ENCODE data around the gene ARHGEF4.

DNA sequence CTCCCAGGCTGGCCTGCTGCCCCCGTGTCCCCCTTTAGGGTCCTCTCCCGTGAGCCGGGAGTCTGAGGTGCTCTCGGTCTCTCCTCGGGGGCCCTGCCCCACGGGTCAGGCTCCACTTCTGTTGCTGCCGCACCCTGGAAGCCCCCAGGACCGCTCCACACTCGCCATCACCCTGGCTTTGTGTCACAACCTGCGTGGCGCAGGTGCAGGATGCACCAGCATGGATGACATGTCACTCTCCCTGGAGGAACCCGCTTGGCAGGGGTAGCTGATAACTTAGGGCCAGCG is 10.8 kb upstream of the ARHGEF4 start:
- TF ChIP-seq, protein P1, sequence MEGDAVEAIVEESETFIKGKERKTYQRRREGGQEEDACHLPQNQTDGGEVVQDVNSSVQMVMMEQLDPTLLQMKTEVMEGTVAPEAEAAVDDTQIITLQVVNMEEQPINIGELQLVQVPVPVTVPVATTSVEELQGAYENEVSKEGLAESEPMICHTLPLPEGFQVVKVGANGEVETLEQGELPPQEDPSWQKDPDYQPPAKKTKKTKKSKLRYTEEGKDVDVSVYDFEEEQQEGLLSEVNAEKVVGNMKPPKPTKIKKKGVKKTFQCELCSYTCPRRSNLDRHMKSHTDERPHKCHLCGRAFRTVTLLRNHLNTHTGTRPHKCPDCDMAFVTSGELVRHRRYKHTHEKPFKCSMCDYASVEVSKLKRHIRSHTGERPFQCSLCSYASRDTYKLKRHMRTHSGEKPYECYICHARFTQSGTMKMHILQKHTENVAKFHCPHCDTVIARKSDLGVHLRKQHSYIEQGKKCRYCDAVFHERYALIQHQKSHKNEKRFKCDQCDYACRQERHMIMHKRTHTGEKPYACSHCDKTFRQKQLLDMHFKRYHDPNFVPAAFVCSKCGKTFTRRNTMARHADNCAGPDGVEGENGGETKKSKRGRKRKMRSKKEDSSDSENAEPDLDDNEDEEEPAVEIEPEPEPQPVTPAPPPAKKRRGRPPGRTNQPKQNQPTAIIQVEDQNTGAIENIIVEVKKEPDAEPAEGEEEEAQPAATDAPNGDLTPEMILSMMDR (conservative IDR thresholded peaks at IDR 0.05; ENCODE audit: low read depth in 2 of 2), result no peak
- TF ChIP-seq EZH2phosphoT487 (IDR thresholded peaks at IDR 0.05; ENCODE audit: unreplicated experiment) (no peak), EZH2 (IDR thresholded peaks at IDR 0.05; ENCODE audit: low read depth, unreplicated experiment) (no peak), POLR2AphosphoS5 (IDR thresholded peaks at IDR 0.05; ENCODE audit: low read depth) (no peak), CREB1 (CRISPR knock-in tag; IDR thresholded peaks at IDR 0.05; ENCODE audit: low read depth) (no peak)
- TF ChIP-seq, protein P2, sequence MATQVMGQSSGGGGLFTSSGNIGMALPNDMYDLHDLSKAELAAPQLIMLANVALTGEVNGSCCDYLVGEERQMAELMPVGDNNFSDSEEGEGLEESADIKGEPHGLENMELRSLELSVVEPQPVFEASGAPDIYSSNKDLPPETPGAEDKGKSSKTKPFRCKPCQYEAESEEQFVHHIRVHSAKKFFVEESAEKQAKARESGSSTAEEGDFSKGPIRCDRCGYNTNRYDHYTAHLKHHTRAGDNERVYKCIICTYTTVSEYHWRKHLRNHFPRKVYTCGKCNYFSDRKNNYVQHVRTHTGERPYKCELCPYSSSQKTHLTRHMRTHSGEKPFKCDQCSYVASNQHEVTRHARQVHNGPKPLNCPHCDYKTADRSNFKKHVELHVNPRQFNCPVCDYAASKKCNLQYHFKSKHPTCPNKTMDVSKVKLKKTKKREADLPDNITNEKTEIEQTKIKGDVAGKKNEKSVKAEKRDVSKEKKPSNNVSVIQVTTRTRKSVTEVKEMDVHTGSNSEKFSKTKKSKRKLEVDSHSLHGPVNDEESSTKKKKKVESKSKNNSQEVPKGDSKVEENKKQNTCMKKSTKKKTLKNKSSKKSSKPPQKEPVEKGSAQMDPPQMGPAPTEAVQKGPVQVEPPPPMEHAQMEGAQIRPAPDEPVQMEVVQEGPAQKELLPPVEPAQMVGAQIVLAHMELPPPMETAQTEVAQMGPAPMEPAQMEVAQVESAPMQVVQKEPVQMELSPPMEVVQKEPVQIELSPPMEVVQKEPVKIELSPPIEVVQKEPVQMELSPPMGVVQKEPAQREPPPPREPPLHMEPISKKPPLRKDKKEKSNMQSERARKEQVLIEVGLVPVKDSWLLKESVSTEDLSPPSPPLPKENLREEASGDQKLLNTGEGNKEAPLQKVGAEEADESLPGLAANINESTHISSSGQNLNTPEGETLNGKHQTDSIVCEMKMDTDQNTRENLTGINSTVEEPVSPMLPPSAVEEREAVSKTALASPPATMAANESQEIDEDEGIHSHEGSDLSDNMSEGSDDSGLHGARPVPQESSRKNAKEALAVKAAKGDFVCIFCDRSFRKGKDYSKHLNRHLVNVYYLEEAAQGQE (IDR thresholded peaks at IDR 0.05; ENCODE audit: unreplicated experiment), result no peak
- TF ChIP-seq, protein P3, sequence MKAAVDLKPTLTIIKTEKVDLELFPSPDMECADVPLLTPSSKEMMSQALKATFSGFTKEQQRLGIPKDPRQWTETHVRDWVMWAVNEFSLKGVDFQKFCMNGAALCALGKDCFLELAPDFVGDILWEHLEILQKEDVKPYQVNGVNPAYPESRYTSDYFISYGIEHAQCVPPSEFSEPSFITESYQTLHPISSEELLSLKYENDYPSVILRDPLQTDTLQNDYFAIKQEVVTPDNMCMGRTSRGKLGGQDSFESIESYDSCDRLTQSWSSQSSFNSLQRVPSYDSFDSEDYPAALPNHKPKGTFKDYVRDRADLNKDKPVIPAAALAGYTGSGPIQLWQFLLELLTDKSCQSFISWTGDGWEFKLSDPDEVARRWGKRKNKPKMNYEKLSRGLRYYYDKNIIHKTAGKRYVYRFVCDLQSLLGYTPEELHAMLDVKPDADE (IDR thresholded peaks at IDR 0.05), result no peak

All from GM23338 (cell line).